Measurements from ENCODE around the gene CDYL.
"Not testable (repeated sequence)": the region's sequence is repeated elsewhere in the genome, so short reads cannot be mapped to it uniquely, and the experiment has no call there.

The CDYL gene

GRCh38 chr6:4806337-4806725 is 30.1 kb downstream of the CDYL start:
- DNase-seq, result no peak

- DNase-seq, result no peak
These were observed 30.6 kb downstream of the CDYL start for GRCh38 chr6:4806791-4807190.

- DNase-seq, result no peak
These were observed 32.2 kb downstream of the CDYL start for GRCh38 chr6:4808396-4808795.

GRCh38 chr6:4809999-4810918 is 34.1 kb downstream of the CDYL start:
- no peak for DNase-seq

GRCh38 chr6:4812068-4812467 is 35.9 kb downstream of the CDYL start:
- DNase-seq, result no peak

- no peak for DNase-seq
These were observed 36.9 kb downstream of the CDYL start for GRCh38 chr6:4813055-4813454.

GRCh38 chr6:4814212-4814611 is 38.0 kb downstream of the CDYL start:
- DNase-seq, result no peak

- DNase-seq, result no peak
These were observed 38.8 kb downstream of the CDYL start for GRCh38 chr6:4814987-4815386.

GRCh38 chr6:4815584-4815983 is 39.4 kb downstream of the CDYL start:
- DNase-seq, result no peak

GRCh38 chr6:4816904-4817303 is 40.7 kb downstream of the CDYL start:
- no peak for DNase-seq

GRCh38 chr6:4817551-4817950 is 41.3 kb downstream of the CDYL start:
- no peak for DNase-seq

GRCh38 chr6:4818272-4818938 is 42.2 kb downstream of the CDYL start:
- no peak for DNase-seq

GRCh38 chr6:4819706-4820283 is 43.6 kb downstream of the CDYL start:
- DNase-seq, result no peak

GRCh38 chr6:4820704-4821276 is 44.6 kb downstream of the CDYL start:
- DNase-seq, result no peak

- DNase-seq, result no peak
These were observed 46.3 kb downstream of the CDYL start for GRCh38 chr6:4822476-4822875.

- no peak for DNase-seq
These were observed 52.0 kb downstream of the CDYL start for GRCh38 chr6:4828187-4828698.

- DNase-seq, result no peak
These were observed 52.9 kb downstream of the CDYL start for GRCh38 chr6:4829089-4829488.

- not testable (repeated sequence) for DNase-seq
These were observed 59.3 kb downstream of the CDYL start for GRCh38 chr6:4835540-4835939.

- no peak for DNase-seq
These were observed 64.0 kb downstream of the CDYL start for GRCh38 chr6:4840169-4840568.

- DNase-seq, result peak; percentile 18 to 24
These were observed 67.9 kb downstream of the CDYL start for GRCh38 chr6:4844108-4844507.

- no peak for DNase-seq
These were observed 70.2 kb downstream of the CDYL start for GRCh38 chr6:4846387-4846786.

GRCh38 chr6:4848382-4849068 is 72.3 kb downstream of the CDYL start:
- DNase-seq, result no peak

Measured in stimulated activated CD4-positive, alpha-beta T cell treated with anti-CD3 and anti-CD28 coated beads, Interleukin-2, amount 100 ng/mL, for 24 hours (primary cell).